GM12891 (cell line): ENCODE measurements around the gene ASB16.
"Not testable (repeated sequence)": the region's sequence is repeated elsewhere in the genome, so short reads cannot be mapped to it uniquely, and the experiment has no call there.

ENCODE experiments used
- DNase-seq: peaks from one replicate; pipeline ENCODE4 v3.0.0; 2011; ENCODE audit warnings: low spot score; ENCODE audit not compliant: insufficient read length
- FAIRE-seq: peaks from 2 replicates; lab custom pipeline; 2011; peaks lifted over from hg19 to GRCh38; lab: Jason Lieb, UNC
- PAX5 ChIP-seq: IDR thresholded peaks from 2 replicates; pipeline ENCODE4 v1.6.1; 2011; ENCODE audit warnings: low read length, moderate library complexity, mild to moderate bottlenecking; ENCODE audit not compliant: insufficient read depth, severe bottlenecking
- POLR2A ChIP-seq: IDR thresholded peaks from 2 replicates; pipeline ENCODE4 v1.6.1; 2011; ENCODE audit warnings: low read depth, low read length, control low read depth
- POLR2AphosphoS5 ChIP-seq: IDR thresholded peaks from 2 replicates; pipeline ENCODE4 v1.6.1; 2011; ENCODE audit warnings: low read depth, low read length, control low read depth
- POU2F2 ChIP-seq: IDR thresholded peaks from 2 replicates; pipeline ENCODE4 v1.6.1; 2011; ENCODE audit warnings: low read depth, mild to moderate bottlenecking, control low read depth, low read length, moderate library complexity
- SPI1 ChIP-seq: IDR thresholded peaks from 2 replicates; pipeline ENCODE4 v1.6.1; 2011; ENCODE audit warnings: low read depth, low read length, control low read depth
- TAF1 ChIP-seq: IDR thresholded peaks from 2 replicates; pipeline ENCODE4 v1.6.1; 2011; ENCODE audit warnings: low read depth, low read length, control low read depth

The ASB16 gene

DNA sequence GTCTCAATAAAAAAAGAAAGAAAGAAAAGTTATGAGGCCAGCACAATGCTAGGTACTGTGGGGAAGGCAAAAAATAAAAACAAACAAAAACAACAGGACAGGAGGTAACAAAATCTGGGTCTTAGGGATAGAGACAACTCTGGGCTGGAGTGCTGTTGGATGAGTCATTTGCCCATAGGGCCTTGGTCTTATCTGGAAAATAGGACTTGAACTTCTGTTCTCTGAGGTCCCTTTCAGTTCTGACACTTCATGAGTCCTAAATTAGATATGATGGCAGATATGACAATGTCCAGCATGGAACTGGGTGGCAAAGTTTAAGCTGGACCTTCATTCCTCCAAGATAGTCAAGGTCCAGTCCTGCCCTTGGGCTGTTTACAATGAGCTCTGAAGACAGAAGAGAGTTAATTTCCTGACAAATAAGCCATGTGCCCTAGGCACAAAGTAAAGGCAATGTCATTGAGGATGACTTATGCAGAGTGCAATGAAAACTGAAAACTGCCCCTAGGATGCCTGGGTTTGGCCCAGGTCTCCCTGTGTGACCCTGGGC, 38.2 kb upstream of the ASB16 start:
- no peak for FAIRE-seq
- DNase-seq = no peak
- no peak for TF ChIP-seq TAF1
- no peak for TF ChIP-seq SPI1
- no peak for TF ChIP-seq POLR2AphosphoS5
- no peak for TF ChIP-seq POU2F2
- TF ChIP-seq POLR2A = no peak
- no peak for TF ChIP-seq PAX5

DNA sequence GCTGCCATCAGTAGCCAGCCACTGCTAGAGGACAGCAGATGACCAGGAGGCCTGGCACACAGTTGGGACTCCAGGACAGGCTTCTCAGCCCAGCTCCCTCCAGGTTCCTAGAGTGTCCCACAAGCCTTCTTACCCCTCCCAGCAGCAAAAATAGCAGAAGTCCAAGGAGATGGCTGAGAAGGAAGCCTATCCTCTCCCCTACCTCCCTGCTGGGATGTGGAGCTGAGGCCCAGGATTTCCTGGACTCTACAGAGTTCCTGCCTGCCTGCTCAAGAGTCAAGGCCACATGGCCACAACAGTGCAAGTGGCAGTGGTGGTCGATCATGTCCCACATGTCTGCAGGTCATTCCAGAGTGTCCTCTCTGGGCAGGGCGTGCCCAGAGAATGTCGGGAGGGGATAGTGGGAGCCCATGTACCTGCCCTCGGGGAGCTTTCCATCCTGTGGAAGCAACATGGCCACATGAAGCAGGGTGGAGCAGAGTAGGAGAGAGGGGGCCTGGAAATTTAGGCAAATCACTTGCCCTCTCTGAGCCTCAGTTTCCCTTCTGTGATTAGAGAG, 36.5 kb upstream of the ASB16 start:
- FAIRE-seq (no peak), DNase-seq (no peak)
- TF ChIP-seq POLR2A (no peak), SPI1 (no peak), POU2F2 (no peak), PAX5 (no peak), POLR2AphosphoS5 (no peak), TAF1 (no peak)

DNA sequence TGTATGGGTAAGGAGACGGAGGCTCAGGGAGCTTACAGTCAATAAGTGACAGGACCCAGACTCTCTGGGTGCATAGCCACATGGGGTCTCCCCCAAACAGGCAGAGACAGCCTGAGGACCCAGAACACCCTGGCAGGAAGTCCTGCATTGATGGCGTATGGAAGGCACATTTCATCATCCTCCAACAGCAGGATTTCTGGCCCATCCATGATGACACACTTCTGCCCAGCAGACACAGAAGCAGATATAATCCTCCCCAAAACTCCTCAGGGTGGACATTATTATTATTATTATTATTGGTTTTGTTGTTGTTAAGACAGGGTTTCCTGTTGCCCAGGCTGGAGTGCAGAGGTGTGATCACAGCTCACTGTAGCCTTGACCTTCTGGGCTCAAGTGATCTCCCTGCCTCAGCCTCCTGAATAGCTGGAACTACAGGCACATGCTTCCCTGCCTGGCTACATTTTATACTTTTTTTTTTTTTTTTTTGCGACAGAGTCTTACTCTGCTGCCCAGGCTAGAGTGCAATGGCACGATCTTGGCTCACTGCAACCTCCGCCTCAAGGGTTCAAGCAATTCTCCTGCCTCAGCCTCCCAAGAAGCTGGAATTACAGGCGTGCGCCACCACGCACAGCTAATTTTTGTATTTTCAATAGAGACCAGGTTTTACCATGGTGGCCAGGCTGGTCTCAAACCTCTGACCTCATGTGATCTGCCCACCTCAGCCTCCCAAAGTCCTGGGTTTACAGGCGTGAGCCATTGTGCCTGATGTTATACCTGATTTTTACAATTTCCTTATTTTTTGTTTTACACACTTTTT, 35.5 kb upstream of the ASB16 start:
- TF ChIP-seq POLR2A = no peak
- no peak for TF ChIP-seq TAF1
- no peak for TF ChIP-seq SPI1
- no peak for TF ChIP-seq POU2F2
- no peak for TF ChIP-seq PAX5
- no peak for TF ChIP-seq POLR2AphosphoS5
- FAIRE-seq (no peak), DNase-seq (no peak)

DNA sequence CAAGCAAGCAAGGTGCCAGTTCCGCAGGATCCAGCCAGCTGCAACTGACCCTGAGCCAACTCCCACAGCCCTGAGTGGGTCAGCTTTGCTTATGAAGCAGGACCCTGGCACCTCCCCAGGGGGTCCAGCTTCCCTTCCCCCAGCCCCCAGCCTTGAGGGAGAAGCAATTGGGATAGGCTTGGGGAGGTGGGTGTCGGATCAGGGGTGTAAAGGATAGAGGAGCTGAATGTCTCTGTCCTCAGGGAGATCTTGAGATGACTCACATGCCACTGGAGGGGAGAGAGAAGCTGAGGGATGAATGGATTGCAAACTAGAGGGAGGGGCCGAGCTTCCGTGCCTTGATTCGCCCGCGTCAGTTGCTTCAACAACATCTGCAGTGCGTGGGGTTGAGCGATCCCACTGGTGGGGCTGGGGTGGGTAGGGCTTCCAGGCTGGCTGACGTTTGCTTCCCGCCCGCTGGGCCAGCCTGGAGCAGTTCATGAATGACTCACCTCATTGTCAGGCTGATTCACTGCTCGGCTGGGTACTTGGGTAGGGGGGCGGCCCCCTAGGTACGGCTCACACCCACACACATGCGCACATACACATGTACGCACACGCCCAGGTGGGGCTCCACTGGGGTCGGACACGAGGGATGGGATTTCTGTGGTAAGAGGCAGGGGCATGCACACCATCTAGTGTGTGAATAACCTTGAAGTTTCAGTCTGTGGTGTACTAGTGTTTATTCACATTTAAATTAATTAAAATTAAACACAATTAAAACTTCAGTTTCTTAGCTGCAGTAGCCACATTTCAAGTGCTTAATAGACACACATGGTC, 32.4 kb upstream of the ASB16 start:
- FAIRE-seq (peak; percentile 57), DNase-seq (peak; percentile 44)
- TF ChIP-seq SPI1 (no peak), POLR2A (no peak), PAX5 (no peak), POU2F2 (no peak), TAF1 (no peak), POLR2AphosphoS5 (no peak)

DNA sequence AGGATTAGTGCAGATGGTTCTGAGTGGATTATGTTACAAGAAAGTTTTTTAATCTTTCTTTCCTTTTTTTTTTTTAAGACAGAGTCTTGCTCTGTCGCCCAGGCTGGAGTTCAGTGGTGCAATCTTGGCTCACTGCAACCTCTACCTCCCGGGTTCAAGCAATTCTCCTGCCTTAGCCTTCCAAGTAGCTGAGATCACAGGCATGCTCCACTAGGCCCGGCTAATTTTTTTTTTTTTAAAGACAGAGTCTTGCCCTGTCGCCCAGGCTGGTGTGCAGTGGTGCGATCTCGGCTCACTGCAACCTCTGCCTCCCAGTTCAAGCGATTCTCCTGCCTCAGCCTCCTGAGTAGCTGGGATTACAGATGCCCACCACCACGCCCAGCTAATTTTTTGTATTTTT, 26.6 kb upstream of the ASB16 start:
- not testable (repeated sequence) for DNase-seq, FAIRE-seq

DNA sequence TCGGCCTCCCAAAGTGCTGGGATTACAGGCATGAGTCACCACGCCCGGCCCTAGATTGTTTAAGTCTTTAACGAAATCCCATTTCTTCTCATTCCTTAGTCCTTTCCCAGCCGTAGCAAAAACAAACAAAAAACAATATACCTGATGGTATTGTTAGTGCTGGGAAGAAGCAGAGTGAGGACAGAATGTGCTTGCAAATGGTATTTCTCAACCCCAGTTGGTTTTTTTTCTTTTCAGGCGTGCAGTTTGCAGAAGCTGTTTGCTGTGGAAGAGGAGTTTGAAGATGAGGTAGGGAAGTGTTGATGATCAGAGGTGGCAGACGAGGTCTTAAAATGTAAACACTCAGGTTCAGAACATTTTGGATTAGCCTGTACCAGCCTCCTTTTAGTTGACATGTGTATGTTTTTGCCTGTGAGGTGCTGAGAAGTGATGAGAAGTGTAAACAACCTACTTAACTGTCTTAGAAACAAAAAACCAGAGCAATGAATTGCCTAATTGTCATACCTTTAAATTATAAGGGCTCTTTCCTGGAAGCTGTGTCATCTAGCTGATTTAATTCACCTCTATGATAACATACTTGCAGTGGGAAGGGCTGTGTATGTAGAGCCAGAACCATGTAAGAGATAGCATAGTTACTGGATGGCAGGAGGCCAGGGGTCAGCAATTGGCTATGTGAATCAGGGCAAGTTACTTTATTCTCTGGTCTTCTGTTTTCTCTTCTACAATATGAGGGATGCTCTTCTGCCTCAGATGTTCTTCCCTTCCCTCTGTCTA, 25.4 kb upstream of the ASB16 start:
- no peak for TF ChIP-seq PAX5
- TF ChIP-seq SPI1 = no peak
- TF ChIP-seq POLR2A = no peak
- no peak for TF ChIP-seq POU2F2
- TF ChIP-seq TAF1 = no peak
- TF ChIP-seq POLR2AphosphoS5 = no peak
- DNase-seq = no peak
- FAIRE-seq = no peak

DNA sequence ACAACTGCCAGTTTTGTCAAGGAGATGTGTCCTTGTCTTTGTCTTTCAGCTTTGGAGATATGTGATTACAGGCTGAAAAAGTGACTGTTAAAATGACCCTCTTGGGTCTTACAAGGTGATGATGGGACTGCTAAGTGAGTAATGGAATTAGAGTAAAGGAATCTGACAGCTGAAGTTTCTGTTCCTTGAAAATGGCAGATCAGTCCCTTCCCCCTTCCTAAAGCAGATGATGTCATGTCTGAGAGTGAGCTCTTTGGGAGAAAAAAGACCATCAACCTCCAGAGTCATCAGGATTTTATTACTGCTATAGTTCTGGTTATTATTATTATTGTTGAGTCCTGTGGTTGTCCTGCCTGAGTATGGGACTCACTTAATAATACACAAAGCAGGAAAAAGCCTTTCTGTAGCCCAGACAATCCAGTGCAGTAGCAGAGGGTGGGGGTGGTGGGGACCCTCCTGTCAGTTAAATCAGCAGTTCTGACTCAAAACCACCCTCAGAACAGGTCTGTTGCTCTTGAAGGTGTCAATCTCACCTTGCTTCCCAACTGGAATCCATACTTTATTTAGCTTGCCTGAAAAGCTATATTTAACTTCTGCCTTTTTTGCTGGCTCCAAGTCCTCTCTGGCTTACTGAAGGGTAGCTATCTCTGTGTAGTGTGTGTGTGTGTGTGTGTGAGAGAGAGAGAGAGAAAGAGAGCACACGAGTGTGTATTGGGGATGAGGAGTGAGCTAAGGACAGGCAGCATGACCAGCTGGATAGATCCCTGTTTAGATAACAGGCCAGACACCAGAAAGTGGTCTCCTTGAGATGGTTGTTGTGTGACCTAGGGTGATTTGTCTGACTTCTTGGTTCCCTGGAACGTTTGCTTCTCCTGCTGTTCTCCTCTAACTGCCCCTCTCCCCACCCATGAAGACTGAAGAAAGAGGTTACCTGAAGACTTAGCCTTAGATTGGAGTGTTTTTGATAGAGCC, 23.8 kb upstream of the ASB16 start:
- DNase-seq (no peak), FAIRE-seq (no peak)
- TF ChIP-seq SPI1 = no peak
- TF ChIP-seq TAF1 = no peak
- no peak for TF ChIP-seq POLR2A
- no peak for TF ChIP-seq POU2F2
- no peak for TF ChIP-seq POLR2AphosphoS5
- no peak for TF ChIP-seq PAX5

DNA sequence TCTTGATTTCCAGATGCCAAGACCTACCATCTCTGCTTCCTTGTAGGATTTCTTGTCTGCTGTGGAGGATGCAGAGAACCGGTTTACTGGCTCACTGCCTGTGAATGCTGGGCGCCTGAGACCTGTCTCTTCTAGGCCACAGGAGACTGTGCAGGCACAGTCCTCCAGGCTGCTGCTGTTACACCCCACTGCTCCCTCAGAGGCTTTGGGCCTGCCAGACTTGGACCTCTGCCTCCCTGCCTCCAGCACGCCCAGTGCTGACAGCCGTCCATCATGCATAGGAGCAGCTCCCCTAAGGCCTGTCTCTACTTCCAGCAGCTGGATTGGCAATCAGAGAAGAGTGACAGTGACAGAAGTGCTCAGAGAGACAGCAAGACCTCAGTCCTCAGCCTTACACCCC, 22.7 kb upstream of the ASB16 start:
- no peak for FAIRE-seq
- DNase-seq = no peak
- no peak for TF ChIP-seq TAF1
- TF ChIP-seq POU2F2 = no peak
- TF ChIP-seq POLR2AphosphoS5 = no peak
- TF ChIP-seq SPI1 = no peak
- no peak for TF ChIP-seq POLR2A
- no peak for TF ChIP-seq PAX5

DNA sequence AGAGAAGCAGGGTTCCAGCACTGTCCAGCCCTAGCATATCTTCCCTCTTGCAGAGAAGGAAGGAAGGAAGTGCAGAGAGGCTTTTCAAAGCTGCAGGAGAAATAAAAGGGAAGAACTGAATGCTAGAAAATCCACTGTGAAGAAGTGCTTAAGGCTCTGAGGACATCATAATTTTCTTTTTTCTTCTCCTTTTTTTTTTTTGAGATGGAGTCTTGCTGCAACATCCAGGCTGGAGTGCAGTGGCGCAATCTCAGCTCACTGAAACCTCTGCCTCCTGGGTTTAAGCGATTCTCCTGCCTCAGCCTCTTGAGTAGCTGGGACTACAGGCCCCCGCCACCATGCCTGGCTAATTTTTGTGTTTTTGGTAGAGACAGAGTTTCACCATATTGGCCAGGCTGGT, 21.4 kb upstream of the ASB16 start:
- not testable (repeated sequence) for FAIRE-seq

More for the DNA sequence above, 21.4 kb upstream of the ASB16 start:
- DNase-seq = not testable (repeated sequence)
